HG02943 (cell line): ENCODE measurements around the gene GLYATL1B.
"Not testable (repeated sequence)": the region's sequence is repeated elsewhere in the genome, so short reads cannot be mapped to it uniquely, and the experiment has no call there.

Source experiments
- ATAC-seq: cut with Tn5 transposase; IDR thresholded peaks from one replicate; pipeline ENCODE4 v1.9.1; 2021; ENCODE audit warnings: mild to moderate bottlenecking, low read depth, moderate library complexity; ENCODE audit not compliant: unreplicated experiment

Gene GLYATL1B

GRCh38 chr11:59095225-59095624 lies 9.1 kb downstream of the GLYATL1B start:
- ATAC-seq = not testable (repeated sequence)

GRCh38 chr11:59095972-59096575 lies 10.0 kb downstream of the GLYATL1B start:
- not testable (repeated sequence) for ATAC-seq

DNA sequence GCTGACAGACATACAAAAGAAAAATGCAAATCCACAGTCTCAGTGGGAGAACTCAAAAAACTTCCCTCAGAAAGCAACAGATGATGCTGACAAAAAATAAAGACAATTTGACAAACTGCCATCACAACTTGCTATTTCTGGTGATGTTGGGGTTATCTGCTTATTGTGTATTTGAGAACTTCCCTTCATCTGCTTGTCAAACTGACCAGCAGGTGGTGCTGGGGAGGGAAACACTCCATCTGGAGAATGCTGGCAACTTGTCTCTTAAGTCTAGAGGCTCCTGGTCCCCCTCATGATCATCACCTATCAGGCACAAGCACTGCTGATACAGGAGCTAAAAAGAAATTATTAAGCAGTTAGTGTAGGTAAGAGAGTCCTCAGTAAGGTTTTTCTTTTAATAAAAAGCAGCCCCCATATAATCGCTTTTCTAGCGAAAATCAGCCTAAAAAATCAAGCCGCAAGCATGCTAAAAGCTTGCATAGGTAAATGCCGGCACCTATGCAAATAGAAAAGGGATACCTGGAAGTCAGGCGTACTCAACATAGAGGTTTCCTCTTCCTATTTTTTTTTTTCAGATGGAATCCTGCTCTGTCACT lies 11.1 kb downstream of the GLYATL1B start:
- peak; percentile 45 for ATAC-seq

- not testable (repeated sequence) for ATAC-seq
Measured at GRCh38 chr11:59097938-59098337, 11.8 kb downstream of the GLYATL1B start.

DNA sequence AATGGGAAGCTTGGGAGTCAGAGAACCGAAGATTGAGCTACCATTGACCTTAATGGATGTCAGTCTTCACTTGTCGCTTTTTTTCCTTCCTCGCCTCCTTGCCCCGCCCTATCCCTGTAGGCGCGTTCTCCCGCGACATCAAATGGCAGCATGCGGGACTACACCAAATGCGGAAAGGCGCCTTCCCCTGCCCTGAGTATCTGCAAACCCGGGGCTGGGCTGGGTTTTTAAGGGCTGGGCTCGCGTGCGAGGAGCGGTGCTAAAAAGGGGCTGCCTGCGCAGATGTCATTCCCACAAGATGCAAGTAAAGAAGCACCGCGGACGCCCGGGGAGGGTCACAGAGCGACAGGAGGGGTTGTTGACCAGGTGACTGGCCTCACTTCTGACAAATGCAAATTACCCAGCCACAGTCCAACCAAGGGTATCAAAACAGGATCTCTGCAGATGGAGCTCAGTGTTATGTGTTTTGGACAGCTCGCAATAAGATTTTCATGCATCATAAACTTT lies 16.2 kb downstream of the GLYATL1B start:
- peak; percentile 63 for ATAC-seq

DNA sequence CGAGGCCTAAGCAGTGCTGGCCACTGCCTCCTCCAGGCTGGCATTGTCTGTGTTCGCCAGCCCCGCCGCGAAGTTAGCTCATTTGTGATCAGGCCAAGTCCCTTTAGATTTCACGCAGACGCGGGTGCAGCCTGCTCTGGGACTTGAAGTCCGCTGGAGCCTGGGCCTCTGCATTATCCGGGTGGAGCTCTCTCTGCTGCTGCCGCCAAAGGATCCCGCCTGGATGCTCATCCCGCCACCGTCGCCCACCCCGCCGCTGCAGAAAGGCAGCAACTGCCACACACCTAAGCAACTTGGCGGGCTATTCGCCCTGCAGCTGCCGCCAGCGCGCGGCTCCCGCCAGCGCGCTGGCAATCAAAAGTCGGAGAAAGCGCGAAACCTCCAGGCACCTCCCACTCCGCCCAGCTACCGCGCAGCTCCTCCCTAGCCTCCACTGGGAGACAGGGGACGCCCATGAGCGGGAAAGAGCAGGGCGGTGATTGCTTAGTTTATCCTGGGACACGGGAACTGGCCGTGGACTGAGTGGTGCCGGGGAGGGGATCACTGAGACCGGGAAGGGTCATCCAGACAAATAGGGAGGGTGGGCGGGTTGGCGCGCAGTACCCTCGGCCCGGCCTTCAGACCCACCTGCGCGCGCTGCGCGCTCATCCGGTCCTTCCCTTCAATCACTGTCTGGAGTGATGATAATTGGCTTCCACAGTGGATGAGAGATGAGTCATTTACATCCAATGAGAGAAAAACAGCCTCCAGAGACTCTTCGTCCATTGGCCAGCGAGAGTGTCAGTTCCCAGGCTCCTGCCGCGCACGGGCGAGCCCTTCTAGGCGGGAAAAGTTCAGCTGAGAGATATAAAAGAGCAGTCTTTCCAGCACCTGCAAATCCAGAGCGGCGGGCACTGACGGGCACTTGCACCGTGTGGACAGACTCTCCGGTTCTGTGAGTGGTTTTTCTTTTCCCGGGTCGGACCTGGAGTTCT lies 20.5 kb downstream of the GLYATL1B start, which contains the start of gene FAM111B:
TSS of gene FAM111B (plus strand) at position 875 of the 974 bp plus-strand sequence. CDS start 2,389 bp downstream, outside the sequence.
- peak; percentile 69 for ATAC-seq

GRCh38 chr11:59107721-59108120 lies 21.6 kb downstream of the GLYATL1B start:
- ATAC-seq = peak; percentile 32

DNA sequence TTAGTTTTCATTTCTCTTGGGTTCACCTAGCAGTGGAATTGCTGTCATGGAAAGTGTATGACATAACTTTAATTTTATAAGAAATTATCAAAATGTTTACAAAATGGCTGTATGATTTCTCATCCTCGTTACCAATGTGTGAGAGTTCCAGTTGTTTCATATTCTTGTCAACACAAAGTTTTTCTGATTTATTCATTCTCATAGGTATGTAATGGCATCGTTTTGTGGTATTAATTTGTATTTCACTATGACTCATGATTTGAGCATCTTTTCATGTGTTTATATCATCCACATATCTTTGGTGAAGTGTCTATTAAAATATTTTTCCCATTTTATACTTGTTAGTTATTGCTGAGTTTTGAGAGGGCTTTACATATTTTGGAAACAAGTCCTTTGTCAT lies 26.4 kb downstream of the GLYATL1B start:
- ATAC-seq = no peak

DNA sequence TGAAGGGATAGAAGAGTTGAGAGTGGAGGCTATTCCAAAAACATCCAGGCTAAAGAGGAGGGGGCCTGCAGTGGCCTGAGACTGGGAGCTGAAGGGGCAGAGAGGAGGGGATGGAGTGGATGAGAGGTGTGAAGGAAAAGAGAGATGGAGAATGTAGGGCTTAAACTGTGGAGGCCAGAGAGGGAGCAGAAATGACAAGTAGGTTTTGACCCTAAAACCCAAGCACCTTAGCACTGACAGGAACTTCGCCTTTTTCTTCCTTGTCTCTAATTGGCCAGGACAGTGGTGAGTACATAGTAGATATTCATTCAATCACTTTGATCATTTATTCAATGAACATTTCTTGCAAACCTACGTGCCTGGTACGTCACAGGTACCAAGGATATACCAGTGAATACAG lies 28.2 kb downstream of the GLYATL1B start:
- ATAC-seq = no peak

DNA sequence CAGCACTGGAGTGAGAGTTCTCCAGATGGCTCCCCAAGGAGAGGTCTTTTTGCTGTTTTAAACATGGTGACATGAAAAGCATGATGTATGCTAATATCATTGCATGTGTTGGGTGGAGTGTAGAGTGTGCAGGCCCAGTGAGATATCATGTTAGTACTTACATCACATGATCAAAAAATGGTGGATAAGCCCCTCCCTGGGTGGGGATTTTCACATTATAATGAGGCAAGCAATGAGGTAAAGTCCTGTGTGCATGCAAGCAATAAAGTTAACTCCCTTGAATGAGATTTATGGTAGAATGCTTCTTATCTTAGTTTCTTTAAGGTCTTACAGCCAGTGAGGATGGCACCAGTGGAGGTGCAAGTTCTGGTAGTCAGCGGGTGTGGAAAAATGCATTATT lies 29.4 kb downstream of the GLYATL1B start:
- ATAC-seq = no peak

GRCh38 chr11:59117774-59118173 lies 31.7 kb downstream of the GLYATL1B start:
- ATAC-seq = no peak

DNA sequence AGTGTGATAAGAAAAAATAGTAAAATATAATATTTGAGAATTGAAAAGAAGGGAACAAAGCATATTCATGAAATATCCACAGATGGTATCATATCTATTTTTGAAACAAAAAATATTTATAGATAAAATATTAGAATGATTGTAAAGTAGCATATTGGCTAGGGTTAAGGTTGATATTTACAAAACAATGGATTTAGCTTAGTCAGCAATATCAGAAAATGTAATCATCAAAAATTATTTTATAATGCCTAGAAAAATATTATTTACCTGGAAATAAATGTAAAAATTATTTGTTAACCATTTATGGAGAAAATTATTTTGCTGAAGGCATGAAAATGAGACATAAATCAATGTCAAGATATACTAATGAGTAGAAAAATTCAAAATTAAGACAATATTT lies 33.7 kb downstream of the GLYATL1B start:
- ATAC-seq = no peak

DNA sequence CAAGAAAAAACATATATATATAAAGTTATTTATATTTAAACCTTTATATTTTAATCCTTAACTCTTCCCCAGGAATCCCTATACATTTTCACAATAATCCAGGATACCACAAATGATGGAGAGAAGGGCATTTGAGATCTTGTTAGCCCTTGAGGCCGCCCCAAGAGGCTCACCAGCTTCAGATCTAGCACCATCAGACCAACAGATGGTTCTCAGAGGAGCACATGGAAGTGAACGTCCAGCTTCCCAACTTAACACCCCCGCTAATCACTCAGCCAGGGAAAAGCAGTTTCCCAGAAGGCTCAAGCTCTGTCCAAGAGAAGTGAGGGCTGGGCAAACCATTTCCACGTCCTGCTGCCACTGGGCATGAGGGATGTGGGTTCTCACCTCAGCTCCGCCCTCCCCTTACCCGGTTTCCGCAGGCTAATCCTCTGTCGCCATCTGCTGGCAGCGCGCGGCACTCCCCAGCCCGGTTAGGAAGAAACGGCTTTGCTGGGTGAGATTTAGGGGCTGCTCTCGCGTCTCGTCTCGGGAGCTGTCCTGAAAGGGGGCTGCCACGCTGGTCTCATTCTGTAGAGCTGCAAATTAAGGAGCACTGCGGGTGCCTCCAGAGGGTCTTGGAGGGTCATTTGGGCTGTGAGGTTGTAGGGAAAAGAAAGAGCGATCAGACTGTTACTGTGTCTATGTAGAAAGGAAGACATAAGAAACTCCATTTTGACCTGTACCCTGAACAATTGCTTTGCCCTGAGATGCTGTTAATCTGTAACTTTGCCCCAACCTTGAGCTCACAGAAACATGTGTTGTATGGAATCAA lies 49.7 kb downstream of the GLYATL1B start:
- peak; percentile 95 for ATAC-seq

DNA sequence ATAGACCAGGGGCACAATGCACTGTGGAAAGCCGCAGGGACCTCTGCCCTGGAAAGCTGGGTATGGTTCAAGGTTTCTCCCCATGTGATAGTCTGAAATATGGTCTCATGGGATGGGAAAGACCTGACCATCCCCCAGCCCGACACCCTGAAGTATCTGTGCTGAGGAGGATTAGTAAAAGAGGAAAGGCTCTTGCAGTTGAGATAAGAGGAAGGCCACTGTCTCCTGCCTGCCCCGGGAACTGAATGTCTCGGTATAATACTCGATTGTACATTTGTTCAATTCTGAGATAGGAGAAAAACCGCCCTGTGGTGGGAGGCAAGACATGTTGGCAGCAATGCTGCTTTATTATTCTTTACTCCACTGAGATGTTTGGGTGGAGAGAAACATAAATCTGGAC lies 50.4 kb downstream of the GLYATL1B start:
- not testable (repeated sequence) for ATAC-seq

GRCh38 chr11:59137190-59137589 lies 51.1 kb downstream of the GLYATL1B start:
- no peak for ATAC-seq

DNA sequence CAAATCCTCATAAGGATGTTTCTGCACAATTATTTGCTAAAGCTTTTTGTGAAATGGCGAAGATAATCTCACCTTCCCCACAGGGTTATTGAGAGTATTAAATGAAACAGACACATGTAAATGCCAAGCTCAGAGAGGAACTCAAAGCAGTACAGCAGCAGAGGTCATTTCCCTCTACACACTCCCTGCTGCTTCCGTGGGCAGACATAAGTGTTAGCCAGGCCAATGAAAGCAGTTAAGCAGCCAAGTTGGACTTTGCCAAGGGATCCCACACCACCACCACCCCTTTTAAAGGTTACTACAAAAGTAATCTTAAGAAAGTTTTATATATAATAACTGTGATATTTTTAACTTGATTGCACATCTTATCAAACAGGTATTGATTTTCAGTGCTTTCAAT lies 52.5 kb downstream of the GLYATL1B start:
- no peak for ATAC-seq

- ATAC-seq = no peak
Measured at GRCh38 chr11:59141191-59141590, 55.1 kb downstream of the GLYATL1B start.

- ATAC-seq = peak; percentile 3
Measured at GRCh38 chr11:59141673-59142460, 55.8 kb downstream of the GLYATL1B start.
